HG03060 (cell line): ENCODE measurements around the gene BPIFB6.

ENCODE experiments used
- ATAC-seq: cut with Tn5 transposase; IDR thresholded peaks from one replicate; pipeline ENCODE4 v1.9.1; 2021; ENCODE audit warnings: low read depth, moderate number of reproducible peaks; ENCODE audit not compliant: unreplicated experiment

BPIFB6 gene

GRCh38 chr20:33000802-33001466, 30.5 kb upstream of the BPIFB6 start:
- no peak for ATAC-seq

- no peak for ATAC-seq
These were observed 29.2 kb upstream of the BPIFB6 start for GRCh38 chr20:33002087-33002808.

GRCh38 chr20:33004141-33004751, 27.2 kb upstream of the BPIFB6 start, which contains the start of gene SUN5:
TSS of gene SUN5 (minus strand) at chr20:33004433. CDS start at chr20:33004340, 93 bp downstream.
- no peak for ATAC-seq

DNA sequence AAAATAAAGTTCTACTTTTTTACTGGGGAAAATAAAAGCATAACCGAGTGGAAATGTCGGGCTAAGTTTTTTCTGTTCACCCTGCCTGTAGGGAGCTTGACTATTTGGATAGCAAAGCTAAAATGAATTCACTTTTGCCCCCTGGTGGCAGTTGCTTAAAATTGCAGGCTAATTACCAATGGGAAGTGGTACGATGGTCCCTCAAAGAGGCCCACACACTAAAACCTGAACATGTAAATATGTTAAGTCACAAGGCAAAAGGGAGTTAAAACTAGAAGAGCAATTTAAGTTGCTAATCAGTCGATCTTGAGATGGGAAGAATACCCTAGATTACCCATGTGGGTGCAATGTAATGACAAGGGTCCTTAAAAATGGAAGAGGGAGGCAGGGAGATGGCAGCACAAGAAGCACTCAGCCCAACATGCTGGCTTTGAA, 26.3 kb upstream of the BPIFB6 start:
- no peak for ATAC-seq

DNA sequence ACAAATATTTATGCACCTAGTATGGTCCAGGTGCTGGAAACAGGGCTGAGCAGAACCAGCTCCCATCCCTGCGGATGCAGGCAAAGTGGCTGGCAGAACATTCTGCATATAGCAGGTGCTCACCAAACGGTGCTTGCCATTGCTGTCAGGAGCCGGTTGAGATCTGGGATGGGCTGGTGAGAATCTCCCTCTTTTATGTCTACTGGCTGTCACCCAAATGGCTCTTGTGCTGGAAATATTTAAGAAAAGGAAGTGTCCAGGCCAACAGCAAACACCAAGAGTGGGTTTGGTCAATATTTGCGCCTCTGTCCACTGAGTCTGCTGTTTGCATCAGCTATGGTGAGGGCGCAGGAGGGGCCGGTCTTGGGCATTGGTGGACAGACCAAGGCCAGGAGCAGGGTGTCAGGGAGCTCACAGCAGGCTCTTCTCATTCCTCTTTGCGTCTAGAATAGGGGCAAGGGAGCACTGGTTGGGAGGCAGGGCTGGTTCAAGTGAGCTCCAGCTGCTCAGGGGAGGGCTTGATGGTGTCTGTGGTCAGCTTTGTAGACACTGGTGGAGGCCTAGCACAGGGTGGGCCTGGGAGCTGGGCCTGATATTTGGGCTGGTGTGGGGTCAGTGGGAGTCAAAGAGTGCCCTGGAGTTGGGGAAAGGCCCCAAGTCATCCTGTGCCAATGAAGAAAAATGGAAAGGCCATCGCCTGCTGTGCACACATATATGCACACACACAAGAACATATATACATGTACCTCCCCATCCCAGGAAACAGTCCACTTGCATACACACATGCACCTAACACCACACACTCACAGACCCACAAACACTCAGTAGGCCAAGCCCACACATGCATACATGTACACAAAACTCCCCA, 25.3 kb upstream of the BPIFB6 start:
- no peak for ATAC-seq

DNA sequence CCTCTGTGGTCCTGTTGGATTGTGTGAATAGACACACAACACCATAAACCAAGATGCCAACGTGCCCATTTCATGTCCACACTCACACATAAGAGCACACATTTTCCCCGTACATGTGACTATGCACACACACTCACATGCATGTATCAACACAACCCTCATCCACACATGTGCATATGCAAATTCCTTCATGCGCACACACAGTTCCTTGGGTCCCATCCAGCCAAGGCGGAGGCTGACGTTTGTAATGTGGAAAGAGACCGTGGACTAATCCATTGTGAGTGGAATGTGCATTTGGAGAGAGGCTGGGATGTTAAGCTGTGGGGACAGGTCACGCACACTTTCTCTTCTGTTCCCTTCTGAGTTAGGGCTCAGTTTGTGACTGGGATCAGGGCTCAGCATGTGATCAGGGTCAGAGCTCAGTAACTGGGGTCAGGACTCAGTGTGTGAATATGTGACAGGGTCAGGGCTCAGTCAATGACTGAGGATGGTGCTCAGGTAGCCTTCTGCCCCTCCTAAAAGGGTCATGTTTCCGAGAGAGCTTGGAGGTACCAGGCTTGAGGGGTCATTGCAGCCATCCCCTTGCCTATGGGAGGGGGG, 24.6 kb upstream of the BPIFB6 start:
- ATAC-seq: no peak

GRCh38 chr20:33007376-33008335, 23.8 kb upstream of the BPIFB6 start, which contains the start of gene BPIFB2:
TSS of gene BPIFB2 (plus strand) at chr20:33007704. CDS start at chr20:33008575, 871 bp downstream.
- ATAC-seq: no peak

- no peak for ATAC-seq
These were observed 22.9 kb upstream of the BPIFB6 start for GRCh38 chr20:33008336-33009213.

- ATAC-seq: no peak
These were observed 22.0 kb upstream of the BPIFB6 start for GRCh38 chr20:33009214-33010132.

DNA sequence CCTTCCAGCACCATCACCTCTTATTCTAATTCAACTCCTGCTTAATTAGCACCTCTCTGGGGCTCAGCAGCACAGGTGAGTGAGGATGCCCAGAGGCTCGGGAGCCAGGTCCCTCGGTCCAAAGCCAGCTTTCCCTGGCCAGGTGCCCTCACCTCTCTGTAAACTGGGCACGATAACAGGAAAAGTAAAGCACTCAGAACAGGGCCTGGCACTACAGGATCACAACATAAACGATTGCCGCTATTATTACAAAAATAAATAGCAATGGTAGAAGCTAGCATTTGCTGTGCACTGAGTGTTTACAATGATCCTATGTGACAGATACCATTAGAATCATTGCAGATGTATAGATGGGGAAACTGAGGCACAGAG, 21.3 kb upstream of the BPIFB6 start:
- no peak for ATAC-seq

DNA sequence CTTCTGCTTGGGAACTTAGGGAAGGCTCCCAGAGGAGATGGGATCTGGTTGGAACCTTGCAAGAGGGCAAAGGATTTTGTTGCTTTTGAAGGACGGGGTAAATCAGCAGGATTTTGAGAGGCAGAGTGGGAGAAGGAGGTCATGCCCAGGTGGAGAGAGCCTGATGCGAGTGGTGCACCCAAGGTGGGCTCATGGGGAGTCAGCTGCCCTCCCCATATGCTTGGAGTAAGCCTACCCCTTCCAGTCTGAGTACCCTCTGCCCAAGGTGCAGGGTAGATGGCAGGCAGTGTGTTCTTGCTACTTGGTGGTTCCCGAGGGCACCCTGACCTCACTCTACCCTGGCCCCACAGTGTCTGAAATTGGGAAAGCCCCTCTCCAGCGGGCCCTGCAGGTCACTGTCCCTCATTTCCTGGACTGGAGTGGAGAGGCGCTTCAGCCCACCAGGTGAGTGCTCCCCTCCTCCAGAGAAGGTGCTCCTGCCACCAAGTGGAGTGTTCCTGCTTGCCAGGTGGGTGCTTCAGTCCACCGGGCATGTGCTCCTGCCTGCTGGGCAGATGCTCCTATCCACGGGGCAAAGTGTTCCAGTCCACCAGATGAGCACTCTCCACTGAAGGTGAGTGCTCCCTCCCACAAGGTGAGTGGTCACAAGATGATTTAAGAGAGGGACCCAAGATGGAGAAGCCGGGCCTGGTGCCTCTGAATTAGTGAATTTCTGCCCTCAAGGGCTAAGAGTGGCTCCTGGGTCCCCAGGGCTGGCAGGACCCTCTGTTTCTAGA, 20.6 kb upstream of the BPIFB6 start:
- no peak for ATAC-seq

DNA sequence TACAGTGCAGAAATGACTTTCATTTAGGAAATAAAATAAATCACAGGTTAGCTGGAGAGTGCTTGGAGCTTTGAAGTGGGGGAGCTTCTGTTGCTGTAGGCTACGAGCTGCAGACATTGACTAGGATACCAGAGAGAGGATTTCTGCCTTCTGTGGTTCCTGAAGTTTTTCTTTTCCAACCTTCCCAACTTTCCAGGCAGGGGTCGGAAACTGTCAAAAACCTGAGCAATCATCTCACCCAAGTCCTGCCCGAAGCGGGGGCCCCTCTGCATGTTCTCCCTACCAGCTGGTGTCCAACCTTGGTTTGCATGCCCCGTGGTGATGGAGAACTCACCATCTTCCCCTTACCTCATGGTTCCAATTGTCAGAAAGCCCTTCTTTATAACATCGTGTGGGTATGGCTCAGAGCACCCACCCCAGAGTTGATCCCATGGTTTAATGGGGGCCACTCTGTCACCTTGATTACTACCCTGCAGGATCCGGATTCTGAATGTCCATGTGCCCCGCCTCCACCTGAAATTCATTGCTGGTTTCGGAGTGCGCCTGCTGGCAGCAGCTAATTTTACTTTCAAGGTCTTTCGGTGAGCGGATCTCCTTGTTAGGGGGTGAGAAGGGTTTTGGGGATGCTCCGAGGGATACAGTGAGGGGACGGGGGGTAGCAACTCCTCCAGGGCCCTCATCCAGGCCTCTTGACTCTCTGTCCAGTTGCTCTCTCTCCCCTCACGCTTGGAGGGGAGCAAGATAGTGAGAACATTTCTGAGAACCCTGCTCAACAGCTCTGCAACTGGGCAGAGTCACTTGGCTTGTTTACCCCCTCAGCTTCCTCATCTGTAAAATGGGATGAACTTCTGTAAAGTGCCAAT, 18.9 kb upstream of the BPIFB6 start:
- ATAC-seq: no peak

- ATAC-seq: no peak
These were observed 17.6 kb upstream of the BPIFB6 start for GRCh38 chr20:33013701-33014326.

DNA sequence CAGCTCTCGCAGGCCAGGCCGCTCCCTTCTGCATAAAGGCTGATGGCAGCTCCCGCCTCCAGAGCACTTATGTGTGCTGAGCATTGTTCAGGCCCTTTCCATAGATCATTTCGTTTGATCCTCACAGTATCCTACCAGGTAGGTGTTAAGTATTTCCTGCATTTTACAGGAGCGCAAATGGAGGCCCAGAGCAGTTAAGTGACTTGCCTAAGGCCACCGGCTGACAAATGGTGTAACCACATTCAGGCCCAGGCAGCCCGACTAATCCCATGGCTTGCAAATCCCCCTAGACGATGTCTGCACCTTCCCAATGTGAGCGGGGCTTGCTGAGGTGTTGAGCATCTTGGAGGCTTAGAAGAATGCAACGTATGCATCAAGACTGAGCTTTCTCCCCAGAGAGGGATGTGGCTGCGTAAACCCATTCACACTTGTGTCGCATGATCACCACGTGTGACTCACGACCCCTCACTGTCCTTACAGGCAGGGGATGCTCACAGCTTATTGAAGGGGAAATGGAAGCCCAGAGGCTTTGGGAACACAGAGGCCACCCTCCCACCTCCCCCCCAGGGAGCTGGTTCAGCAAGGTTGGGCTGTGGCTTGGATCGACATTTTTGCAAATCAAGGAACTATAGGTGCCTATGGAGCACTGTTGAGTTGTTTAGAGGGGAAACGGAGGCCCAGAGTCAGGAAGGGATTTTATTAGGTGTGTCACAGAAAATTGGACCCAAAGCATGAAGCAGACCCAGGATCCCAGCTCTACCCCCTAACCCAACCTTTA, 16.9 kb upstream of the BPIFB6 start:
- ATAC-seq: no peak
